Dermis blood vessel endothelial cell (primary cell): ENCODE results near the gene GNAQ. TPM values are rescaled to one million over a fixed set of nuclear protein-coding genes. Genes with fewer than 3 reads are reported as not detected.
"Not testable (repeated sequence)": the region's sequence is repeated elsewhere in the genome, so short reads cannot be mapped to it uniquely, and the experiment has no call there.

Experiments used
- DNase-seq: peaks from one replicate; pipeline ENCODE4 v3.0.0; 2010
- total RNA-seq: library from RNA; depleted of rRNA; stranded (reverse); fragments of >200 nt; gene quantifications from 2 replicates; pipeline ENCODE4 v1.2.3, GENCODE V29; 2014

GNAQ gene
- total RNA-seq, 1 donor from 2014 or later: 48.0 TPM

DNA sequence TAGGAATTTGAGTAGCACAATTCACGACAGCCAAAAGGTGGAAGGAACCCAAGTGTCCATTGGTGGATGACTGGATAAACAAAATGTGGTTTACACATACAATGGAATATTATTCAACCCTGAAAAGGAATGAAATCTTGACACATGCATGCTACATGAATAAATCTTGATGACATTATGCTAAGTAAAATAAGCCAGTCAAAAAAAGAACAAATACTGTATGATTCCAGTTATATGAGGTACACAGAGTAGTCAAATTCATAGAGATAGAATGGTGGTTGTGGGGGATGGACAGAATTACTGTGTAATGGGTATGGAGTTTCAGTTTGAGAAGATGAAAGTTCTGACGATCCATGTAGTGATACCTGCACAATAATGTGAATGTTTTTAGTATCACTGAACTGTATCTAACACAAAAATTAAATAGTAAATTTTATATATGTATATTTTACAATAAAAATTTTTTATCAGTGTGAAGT, 265.8 kb downstream of the GNAQ start:
- DNase-seq: no peak

DNA sequence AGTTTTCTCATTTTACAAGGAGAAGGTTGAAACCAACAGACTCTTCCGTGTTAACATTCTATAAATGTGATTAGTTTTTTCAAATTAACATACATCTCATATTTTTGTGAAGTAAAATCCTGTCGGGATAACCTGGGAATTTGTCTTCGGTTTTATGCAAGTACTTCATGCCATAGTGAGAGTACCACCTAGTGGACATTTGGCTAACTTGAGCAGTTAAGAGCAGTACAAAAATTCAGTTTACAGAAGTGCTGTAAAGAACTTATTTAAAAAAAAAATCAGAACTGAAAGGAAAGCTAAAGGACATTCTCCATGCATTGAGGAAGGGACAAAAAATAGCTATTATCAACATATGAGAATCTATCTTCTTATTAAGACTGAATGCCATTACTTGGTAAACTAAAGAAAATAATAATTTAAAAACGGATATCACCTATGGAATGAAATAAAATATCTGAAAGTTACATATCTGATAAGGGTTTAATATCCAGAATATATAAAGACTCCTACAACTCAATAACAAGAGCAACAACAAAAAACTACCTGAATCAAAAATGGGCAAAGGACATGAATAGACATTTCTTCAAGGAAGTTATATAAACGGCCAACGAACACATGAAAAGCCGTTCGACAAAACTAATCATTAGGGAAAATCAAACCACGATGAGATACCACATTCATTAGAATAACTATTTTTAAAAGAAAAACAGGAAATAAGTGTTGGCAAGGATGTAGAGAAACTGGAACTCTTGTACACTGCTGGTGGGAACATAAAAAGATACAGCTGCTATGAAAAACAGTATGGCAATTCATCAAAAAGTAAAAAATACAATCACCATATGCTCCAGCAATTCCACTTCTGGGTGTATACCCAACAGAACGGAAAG, 266.5 kb downstream of the GNAQ start:
- DNase-seq: peak; percentile 65

DNA sequence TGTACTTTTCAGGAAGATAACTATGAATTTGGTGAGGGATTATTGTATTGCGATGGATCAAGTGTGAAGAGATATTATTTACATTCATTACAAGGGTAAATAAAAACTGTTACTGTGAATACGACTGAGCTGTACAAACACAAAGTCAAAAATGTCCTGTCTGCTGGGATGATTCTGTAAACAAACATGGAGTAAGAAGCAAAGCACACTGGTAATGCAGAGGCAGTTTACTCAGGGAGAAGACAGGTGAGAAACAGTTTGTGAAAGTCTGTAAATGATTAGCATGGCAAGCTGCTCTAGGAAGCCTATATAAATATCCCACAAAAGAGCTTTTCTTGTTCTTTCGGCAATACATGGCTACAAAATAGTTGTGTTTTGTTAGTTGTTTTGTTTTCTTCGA, 268.0 kb downstream of the GNAQ start:
- DNase-seq: no peak

DNA sequence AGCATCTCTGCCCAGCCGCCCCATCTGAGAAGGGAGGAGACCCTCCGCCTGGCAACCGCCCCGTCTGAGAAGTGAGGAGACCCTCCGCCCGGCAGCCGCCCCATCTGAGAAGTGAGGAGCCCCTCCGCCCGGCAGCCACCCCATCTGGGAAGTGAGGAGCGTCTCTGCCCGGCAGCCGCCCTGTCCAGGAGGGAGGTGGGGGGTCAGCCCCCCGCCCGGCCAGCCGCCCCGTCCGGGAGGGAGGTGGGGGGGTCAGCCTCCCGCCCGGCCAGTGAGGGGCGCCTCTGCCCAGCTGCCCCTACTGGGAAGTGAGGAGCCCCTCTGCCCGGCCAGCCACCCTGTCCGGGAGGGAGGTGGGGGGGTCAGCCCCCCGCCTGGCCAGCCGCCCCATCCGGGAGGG, 270.7 kb downstream of the GNAQ start:
- not testable (repeated sequence) for DNase-seq

DNA sequence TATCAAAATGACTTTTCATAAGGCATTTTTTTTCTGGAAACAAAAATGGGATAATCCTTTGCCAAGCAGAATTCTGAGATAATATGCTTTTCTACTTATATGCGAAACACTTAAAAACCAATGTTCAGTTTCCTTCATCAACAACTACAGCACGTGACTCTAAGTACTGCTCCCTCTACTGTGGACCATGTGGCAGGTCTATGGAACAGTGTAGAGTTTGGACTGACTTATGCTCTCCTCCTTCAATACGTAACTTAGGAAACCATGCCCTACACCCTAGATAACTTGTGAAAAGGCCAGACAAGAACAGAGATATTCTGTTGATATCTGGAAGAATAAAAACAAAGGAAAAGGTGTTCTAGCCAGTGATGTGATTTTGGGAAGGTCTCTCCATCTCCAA, 272.2 kb downstream of the GNAQ start:
- no peak for DNase-seq

DNA sequence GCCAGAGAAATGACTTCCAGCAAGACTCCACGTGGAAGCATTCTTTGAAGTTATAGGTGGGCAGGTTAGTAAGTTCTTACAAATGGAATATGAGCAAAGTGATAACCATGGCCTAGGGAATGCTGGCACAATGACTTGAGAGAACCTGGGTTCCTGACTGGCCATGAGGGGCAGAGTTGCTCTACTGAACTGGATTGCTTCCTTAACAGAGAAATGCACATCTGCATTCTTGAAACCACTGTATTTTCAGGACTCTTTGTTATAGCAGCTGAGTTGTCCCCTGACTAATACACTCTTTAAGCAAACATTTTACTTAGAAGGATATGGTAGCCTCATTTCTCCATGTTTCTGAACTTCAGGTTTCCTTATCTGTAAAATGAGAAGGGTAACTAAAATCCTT, 275.2 kb downstream of the GNAQ start:
- no peak for DNase-seq

DNA sequence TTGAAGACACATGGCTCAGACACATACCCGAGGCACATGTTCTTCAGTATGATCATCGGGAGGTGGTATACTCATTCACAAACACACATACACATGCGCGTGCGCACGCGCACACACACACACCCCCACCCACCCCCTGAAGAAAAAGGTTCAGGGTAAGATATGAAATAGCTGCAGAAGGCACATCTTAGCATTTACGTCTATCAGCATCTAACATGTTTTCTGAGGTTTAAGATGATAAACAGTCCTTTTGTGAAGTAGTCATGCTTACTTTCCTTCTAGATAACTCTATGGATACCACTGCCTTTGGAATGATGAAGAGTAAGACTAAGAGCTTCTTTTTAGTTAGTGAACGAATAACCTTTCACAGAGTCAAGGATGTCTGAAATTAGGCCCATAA, 278.4 kb downstream of the GNAQ start:
- DNase-seq: no peak

DNA sequence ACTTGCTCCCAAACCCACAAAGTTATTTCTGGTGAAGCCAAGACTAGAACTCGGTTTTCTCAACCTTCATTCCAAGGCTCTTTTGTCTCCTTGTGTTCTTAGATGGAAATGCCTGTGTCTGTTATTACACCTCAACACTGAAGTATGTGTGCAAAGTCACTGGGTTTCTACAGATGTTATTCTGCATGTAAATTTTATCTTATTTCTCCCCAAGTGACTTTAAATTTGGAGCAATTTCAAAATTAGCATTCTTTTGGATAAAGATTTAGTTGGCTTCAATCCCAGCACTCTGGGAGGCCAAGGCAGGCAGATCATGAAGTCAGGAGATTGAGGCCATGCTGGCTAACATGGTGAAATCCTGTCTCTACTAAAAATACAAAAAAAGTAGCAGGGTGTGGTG, 279.1 kb downstream of the GNAQ start:
- no peak for DNase-seq

DNA sequence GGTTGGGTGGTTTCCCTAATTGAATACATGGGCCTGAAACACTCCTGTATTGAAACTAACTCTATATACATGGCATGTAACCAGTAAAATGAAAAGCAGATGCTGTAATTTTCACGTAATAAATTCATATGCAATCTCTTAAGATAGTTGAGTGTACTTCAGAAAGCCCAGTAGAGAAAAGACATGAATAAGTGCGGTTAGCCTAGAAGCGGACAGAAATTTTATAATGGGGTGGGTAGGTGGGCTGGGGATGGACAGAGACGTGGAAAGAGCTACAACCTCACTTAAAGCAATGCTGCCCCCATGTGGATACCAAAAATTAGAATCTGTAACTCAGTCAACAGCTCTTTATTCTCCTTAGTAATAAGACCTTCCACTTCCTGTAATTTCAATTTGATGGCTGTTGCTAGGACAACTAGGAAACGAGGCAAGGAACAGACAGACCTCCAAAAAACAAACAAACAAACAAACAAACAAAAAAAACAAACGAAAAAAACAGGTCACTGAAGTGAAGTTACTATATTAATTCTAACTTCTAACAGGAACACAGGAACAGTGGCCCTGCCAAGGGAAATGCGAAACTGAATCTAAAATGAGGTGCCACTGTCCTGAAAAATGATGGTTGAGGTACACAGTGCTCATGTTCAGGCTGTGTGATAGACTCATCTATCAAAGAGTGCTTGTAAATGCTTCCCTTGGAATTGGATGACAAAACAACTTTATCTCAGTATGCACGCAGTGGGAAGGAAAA, 280.1 kb downstream of the GNAQ start:
- DNase-seq: peak; percentile 88

DNA sequence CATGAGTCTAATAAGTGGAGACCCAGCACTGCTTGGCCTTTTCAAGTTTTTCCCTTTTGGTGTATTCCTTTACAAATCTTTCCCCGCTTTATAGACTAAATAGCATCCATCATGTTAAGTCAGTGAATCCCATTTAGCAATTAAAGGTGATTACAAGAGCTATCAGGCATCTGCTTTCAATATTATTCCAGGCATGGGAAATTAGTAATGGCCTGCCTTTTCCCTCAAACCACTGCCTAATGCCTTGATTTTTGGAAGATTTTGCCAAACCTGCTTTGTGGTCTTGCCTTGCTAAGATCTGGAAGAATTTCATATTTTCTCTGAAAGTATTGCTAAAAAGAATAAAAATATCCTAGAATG, 280.6 kb downstream of the GNAQ start:
- no peak for DNase-seq

DNA sequence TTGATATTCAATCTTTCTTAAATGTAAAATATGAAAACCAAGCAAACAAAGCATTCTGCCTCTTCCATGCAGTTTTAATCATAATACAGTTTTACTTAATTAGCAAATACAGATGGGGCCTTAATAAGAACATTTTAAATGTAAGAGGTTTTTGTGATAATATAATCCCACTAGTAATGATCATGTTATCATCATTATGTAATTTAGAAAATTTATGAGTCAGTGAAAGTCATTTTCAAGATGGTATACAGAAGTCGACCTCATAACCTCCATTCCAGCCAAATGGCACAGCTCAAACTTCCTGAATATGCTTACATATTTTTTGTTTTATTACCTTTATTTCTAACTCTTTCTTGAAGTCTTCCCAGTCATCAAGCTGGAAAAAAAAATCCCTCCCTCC, 281.3 kb downstream of the GNAQ start:
- DNase-seq: peak; percentile 51

DNA sequence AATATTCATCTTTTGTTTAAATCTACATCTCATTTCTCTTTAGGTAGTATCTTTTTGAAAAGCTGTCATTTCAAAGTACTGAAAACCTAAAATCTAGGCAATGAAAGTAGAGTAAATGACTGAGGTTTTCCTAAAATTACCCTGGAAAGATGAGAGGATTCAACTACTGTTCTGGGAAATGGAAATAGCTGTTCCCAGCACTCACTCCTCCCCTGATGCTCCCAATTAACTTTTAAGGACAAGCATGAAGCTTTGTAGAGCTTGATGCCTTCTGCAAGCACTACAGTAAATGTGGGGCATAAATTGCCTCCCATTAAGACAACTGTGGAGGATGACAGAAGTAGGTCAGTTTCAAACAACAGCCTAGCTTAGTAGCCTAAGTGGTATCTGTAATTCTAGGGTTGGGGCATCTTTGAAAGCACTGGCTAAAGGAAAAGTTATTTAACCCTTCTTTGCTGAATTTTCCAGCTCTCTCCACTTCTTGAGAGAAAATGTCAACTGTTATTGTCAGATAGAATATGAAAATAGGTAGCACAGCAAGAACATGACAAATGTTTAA, 283.3 kb downstream of the GNAQ start:
- no peak for DNase-seq

DNA sequence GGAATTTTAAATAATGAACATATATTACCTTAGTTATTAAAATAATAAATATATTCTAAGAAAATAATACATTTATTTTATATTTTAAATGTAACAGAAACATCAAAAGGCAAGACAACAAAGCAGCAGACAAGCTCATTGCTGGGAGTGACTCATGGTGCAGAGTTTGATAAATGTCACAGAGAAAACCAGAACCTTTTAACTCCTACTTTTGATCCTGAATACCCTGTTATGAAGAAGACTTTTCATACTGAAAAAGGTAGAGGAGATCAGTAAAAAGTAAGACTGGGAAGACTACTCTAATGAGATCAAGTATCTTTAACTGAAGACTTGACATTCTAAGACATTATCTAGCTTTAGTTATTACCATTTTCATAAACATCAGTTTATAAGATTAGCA, 284.4 kb downstream of the GNAQ start:
- no peak for DNase-seq

DNA sequence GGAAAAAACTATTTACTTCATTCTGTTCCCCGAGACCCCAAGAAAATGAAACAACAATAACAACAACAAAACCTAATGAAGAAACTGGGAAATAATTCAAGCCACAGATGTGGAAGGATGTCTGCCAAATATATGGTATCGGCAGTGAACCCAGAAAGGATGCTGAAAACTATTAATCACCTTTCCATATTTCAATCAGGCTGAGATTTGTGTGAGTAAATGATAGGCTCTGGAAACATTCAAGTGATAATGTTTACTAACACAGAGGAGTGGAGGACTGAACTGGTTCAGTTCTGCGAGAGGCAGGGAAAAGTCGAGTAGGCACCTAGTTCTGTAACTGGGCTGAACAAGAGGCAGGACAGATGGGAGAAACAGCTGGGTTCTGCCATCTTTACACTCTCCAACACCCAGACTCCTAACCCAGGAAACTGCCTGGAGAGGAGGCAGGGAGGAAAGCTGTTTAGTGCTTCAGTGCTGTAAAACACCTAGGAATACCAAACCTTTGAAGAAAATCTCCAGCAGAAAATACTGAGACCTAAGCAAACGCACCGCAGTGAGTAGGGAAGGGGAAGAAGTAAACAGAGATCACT, 286.7 kb downstream of the GNAQ start:
- no peak for DNase-seq

DNA sequence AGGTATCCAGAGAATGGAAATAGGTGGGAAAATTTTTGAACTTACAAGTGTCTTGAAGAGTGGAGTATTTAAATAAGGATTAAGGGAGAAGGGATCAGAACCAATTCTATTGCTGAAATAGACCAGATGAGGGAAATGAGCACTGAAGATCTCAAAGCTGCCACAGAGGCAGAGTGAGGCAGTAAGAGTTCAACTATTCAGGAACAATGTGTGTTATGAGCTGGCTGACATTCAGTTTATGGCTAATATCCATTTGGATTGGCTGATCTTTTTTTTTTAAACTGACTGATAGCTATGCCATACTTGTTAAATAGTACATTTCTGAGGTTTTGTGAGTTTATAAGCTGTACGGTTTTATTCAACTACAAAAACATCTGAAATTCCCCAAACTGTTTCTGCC, 288.2 kb downstream of the GNAQ start:
- no peak for DNase-seq

DNA sequence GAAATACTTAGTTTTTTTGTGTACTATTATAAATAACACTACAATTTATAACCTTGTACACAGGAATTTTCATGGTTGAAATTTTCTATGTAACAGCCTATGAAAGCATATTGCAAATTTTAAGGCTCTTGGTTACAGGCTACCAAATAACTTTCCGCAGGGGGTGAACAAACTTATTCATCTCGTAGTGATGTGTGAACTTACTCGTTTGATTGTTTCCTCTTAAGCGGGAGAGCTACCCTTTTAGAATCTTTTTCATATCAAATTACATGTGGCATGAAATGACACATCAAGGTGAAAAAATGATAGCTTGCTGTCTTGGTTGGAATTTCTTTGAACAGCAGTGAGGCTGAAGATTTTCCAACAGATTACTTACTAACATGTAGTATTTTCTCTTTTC, 292.7 kb downstream of the GNAQ start:
- no peak for DNase-seq

DNA sequence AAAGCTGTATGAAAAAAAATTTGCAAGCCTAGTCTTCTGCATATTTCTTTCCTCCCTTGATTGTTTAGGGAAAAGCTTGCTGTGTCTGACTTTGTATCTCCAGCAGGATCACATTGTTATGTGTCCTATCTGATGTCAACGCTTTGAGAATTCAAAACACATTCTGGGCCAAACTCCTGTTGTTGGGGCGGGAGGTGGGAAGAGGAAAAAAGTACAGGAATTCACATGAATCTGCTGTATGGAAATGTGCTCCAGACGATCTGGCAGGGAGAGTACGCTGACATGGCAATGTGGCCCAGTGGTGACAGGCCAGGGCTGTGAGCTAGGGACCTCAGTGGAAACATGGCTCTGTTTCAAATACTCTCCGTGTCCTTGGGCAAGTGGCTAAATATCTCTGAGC, 296.1 kb downstream of the GNAQ start:
- DNase-seq: peak; percentile 87

DNA sequence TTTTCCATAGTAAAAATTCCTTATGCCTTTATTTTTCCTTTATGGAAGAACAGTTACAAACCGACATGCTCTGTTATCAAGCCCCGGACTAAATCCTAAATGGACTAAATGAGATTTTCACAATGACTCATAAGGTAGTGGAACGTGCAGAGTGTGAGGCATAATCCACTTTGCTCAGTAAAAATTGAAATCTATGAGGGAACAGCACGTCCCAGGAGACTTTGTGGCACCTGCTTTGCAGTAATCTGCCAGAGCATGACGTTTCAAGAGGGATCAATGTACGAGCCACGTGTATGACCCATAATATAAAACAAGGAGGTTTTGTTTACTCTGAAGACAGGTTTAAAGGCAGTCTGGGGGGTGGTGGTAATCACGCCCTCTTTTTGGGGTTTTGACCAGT, 299.7 kb downstream of the GNAQ start:
- DNase-seq: no peak

DNA sequence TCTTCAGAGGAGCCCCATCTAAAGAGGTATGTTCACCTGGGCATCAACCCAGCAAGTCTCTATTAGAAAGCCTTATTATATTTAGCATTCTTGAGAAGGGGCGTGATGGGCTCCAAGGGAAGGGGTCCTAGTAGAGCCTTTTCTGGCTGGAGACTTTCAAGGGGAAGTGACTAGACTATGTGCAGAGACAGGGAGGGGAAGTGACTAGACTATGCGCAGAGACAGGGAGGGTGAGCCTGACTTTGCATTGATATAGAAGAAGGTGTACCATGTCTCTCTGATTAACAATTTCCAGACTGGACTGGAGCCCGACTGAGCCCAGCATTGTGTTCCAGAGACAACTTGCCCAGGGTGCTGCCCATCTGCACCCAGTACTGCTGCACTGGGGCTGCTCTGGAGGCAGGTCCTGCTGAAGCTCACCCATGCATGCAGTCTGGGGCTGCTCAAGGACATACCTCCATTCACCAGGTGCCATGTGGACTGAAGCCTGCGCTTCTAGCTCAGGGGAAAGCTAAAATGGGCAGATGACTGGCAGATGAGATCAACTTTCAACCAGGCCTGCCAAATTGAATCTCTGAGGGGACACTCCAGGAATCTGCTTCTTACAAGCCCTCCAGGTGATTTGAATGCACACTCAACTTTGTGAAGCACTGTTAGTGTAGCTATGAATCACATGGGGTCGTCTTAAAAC, 300.5 kb downstream of the GNAQ start:
- no peak for DNase-seq

DNA sequence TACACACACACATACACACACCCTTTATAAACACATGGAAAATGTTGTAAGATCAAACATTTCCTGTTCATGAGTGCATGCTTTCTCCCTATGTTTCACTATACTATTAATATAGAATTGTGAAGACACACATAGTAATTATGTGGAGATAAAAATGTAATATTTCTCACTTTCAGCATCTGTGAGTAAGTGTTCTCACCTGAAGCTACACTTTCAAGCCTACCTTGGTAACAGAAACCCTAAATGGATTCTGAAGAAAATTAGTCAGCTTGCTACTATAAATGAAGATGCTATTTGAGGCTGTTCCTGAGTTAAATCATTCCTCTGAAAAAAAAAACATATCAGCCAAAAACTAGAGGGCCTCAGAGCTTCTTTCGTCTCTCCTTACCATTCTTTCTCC, 302.4 kb downstream of the GNAQ start:
- no peak for DNase-seq

DNA sequence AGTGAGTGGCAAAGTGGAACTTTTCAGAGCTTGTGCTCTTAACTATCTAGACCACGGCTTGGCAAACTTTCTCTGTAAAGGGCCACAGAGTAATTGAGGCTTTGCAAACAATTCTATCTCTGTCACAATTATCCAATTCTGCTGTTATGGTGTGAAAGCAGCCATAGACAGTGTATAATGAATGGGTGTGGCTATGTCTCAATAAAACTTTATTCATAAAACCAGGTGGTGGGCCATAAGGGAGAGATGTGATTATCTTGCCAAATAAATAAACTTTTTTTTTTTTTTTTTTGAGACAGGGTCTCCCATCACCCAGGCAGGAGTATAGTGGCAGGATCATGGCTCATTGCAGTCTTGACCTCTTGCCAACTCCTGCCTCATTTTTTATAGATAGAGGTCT, 304.8 kb downstream of the GNAQ start:
- DNase-seq: no peak

DNA sequence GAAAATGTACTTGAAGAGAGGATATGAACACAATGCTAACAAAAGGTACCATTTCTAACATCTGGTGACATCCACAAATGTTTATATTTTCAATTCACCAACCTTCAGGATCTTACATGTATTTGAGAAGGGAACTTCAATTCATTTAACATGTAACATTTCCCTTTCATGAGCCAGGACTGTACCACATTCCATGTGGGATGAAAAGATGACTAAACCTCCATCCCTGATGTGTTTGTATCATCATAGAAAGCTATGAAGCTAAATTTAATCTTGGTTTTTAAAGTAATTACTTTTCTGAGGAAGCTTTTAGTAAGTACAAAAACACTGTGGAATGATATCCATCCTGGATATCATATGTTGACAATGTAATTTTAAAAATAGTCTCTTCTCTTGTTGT, 305.3 kb downstream of the GNAQ start:
- DNase-seq: no peak

DNA sequence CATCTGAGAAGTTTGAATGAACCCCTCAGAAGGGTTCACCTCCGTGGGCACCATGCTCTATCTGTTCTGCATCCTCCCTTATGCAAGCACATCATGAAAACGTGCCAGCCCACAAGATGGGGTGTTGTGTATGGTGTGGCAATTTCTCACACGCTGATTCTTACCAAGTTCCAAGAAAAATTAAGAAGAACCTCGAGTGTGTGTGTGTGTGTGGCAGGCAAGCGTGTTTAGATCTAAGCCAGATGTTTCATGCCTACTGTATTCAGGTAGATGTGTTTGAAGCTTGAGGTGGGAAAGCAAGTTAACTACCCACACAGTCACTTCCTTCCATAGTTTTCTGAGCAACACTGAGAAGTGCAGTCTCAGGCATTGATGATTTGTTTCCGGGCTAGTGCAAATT, 305.8 kb downstream of the GNAQ start:
- no peak for DNase-seq
